Epithelial cell of prostate (primary cell): ENCODE measurements around the gene SEPTIN10.

ENCODE experiments used
- DNase-seq: peaks from one replicate; pipeline ENCODE4 v3.0.0-alpha.2; 2011; ENCODE audit warnings: low read depth, low spot score
- H3K27ac ChIP-seq: fragments of 450-650 bp; 2 replicates; pipeline ENCODE4 v1.5.1; 2017; ENCODE audit warnings: mild to moderate bottlenecking

Gene SEPTIN10

GRCh38 chr2:109526442-109526970, 87.3 kb downstream of the SEPTIN10 start:
- DNase-seq: no peak
- H3K27ac ChIP-seq: no peak overlapping the region

- DNase-seq: no peak
- no peak overlapping the region for H3K27ac ChIP-seq
Measured at GRCh38 chr2:109525836-109526235, 87.9 kb downstream of the SEPTIN10 start.

DNA sequence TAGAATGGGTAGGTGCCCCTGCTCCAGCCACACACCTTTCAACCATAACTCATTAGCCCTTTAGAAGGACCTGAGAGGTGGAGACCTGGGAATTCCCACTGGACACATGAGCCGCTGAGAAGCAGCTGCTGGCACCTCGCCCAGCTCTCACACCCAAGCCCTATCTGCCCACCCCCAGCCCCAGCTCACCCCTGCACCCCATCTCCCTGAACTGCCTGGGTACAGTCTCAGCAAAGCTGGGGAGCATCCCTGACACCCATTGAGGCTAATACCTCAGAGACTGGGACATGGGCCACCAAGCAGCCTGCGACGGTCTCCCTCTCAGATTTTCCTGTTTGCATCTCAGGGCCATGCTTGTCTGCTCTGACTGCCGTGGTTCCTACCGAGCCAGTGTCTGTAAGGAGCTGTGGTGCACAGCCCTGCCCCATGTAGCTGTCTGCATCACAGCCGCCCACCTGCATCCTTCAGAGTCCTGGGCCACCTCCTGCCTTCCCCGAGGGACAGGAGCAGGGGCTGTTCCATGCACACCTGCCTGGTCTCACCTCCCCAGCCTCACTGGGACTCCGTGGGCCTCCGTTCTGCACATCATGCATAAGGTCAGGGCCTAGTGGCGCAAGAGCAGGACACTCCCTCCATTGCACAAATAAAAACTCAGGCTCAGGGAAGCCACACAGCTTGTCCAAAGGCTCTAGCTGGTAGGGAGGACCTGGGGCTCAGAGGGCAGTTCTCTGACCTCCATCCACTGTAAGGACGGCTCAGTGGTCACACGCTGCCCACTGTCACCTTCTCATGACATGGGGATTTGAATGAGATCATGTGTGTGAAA, 90.0 kb downstream of the SEPTIN10 start:
- H3K27ac ChIP-seq: no peak overlapping the region
- DNase-seq: no peak

- no peak overlapping the region for H3K27ac ChIP-seq
- no peak for DNase-seq
Measured at GRCh38 chr2:109523121-109523520, 90.6 kb downstream of the SEPTIN10 start.

DNA sequence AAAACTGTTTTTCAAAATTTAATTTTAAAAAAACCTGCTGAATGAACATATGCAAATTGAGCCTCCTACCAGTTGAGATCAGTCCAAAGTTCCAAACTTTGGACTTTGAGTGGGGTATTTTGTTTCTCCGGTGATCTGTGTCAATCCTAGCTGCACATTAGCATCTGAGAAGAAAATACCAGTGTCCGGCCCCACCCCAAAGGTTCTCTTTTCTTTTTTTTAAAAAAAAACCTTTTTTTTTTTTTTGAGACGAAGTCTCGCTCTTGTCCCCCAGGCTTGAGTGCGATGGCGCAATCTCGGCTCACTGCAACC, 91.7 kb downstream of the SEPTIN10 start:
- H3K27ac ChIP-seq: no peak overlapping the region
- DNase-seq: no peak

DNA sequence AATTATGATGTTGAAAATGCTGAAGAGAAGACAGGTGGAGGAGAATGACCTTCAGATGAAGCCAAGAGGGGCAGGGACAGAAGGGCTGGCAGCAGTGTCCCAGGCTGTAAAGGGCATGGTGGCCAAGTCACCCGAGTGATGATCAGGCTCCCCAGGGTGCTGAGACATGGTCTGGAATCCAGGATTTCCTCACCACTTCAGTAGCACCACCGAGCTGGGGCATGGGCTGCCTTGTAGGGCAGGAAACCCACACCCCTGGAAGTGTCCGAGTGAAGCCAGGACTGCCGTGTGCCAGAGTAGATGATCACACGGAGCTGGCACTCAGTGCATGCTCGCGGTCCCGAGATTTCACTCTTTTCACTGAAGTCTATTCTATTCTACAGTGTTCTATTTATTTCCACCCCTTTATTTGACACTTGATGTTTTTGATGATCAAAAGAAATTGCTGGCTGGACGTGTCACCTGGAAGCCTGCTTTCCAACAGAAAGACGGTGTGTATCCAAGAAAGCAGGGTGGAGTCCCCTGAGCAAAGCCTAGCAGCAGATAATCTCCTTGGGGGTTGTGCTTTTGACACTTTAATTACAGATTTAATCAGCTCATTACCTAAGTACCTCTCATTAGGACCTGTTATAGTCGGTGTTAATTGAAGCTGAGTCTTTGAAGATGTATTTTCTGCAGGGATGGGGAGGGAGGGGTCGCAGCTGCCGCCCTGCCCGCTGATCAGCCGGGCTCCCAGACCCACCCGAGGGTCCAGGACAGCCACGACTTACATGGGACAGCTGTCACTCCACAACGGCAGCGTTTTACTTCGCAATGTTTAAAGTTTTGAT, 92.3 kb downstream of the SEPTIN10 start:
- no peak for DNase-seq

DNA sequence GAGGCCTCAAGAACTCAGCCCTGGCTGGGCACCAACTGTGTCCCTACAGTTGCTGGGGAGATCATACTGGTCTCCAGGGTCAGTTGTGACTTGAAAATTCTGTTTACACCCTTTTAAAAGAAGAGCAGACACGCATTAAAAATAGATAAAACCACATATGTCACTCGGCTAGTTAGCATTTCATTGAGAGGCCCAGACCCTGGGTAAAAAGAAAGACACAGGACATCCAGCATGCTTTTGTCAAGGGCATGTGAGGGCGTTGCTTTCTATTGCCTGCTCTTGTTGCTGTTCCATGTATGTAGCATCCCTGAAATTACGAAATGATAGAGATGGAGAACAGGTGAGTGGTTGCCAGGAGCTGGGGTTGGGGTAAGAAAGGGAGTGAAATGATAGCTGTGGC, 94.3 kb downstream of the SEPTIN10 start:
- H3K27ac ChIP-seq: no peak overlapping the region
- no peak for DNase-seq

More for the DNA sequence above, 92.3 kb downstream of the SEPTIN10 start:
- no peak overlapping the region for H3K27ac ChIP-seq

GRCh38 chr2:109517118-109517889, 96.5 kb downstream of the SEPTIN10 start:
- no peak for DNase-seq
- H3K27ac ChIP-seq: no peak overlapping the region

DNA sequence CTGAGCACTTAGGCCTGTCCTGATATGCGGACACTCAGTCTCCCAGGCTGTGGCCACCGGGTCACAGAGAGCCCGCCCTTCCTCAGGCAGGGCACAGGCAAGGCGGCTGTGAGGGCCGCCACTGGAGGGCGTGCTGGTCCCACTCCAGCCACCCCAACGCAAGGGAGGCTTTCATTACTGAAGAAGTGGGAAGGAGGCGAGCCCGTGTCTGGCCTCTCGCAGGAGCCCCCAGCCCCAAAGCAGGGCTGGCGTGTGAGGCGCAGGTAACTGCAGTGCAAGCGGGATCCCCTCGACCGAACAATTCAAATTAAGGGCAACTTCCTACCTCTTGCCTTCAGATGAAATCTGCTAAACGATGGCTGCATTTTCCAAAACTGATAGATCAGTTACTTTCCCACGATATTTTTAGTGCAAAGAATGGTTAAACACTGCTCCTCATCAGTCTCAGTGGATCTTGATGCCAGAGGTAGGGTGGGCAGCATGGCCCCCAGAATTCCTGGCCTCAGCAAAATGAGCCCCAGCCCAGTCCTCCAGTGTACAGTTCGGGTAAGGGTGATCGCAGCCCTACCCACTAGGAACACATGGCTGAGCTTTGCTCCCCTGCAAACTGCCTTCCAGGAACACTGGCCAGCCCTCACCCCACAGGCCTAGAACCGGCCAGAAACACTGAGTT, 97.2 kb downstream of the SEPTIN10 start:
- no peak for DNase-seq
- H3K27ac ChIP-seq: no peak overlapping the region

GRCh38 chr2:109514857-109515256, 98.9 kb downstream of the SEPTIN10 start:
- H3K27ac ChIP-seq: no peak overlapping the region
- DNase-seq: no peak

DNA sequence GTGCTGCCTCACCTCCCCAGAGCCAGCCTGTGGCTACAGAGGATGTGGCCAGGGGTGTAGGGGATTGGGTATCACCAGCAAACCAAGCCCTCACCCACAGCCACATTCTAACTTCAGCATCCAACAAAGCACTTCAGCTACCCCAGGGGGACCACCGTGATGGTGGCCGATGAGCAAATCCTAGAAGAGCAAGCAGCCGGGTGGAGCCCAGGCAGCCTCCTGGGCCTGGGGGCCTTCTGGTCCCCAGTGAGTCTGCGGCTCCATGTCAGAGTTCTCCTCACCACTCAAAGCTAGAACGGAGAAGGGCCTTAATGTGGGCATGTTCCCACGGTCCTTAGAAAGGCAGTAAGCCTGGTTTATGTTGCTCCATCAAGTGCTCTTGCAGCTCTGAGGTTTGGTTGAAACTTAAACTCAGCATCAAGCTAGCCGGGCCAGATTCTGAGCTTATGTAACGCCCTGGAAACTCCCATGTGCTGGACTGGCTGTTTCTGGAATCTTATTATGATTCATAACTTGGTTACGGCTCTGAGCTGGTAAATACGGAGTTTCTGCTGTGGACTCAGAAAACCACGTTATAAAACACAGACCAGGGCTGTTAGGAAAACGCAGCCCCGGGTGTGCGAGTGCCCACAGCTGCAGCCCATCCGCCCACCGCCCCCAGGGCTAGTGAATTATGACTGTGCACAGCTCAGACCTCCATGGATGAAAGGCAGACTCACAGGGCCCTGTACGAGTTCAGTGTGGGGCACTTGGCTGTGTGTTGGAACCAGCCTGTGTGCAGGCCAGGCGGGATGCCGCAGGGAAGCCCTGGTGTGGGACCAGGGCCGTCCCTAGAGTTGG, 99.8 kb downstream of the SEPTIN10 start:
- peak overlapping the region; percentile 0 for H3K27ac ChIP-seq
- DNase-seq: peak; percentile 56

GRCh38 chr2:109513230-109513629, 100.5 kb downstream of the SEPTIN10 start:
- no peak overlapping the region for H3K27ac ChIP-seq
- DNase-seq: no peak

GRCh38 chr2:109512076-109512475, 101.7 kb downstream of the SEPTIN10 start:
- no peak overlapping the region for H3K27ac ChIP-seq
- DNase-seq: no peak

DNA sequence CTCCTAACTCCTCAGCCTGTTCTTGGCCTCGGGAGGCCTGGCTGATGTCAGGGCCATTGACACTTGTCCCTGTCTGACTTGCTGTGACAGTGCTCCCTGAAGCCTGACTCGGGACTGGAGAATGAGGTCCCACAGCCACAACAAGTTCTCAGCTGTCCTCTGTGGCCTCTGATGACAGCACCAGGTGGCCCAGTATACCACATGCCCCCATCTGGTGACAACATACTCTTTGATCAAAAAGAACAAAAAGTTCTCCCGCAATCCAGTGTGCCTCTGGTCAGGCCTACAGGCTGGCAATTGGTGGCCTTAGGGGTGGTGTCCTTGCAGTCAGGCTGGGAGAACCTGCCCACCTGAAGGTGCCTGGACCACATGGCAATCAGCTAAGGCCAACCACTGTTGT, 102.6 kb downstream of the SEPTIN10 start:
- DNase-seq: no peak

GRCh38 chr2:109510136-109511028, 103.4 kb downstream of the SEPTIN10 start:
- H3K27ac ChIP-seq: no peak overlapping the region
- peak; percentile 24 for DNase-seq

More for the DNA sequence above, 102.6 kb downstream of the SEPTIN10 start:
- H3K27ac ChIP-seq: no peak overlapping the region

DNA sequence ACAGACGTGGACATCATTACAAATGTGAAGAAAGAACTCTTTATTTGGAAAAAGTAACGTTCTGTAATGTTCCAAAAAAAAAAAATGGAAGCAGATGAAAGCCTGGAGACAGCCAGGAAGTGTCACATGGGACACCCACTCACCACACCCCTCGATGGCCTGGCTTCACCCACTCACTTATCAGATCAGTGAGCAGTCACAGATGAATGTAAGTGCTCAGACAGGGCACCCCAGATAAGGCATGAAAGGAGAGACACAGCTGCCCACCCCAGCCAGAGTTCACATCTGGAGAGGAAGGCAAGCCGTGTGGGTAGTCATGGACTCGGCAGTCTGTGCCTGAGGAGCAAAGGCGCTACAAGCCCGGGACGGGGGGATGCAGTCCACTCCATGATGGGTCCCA, 105.2 kb downstream of the SEPTIN10 start:
- no peak overlapping the region for H3K27ac ChIP-seq
- DNase-seq: no peak

GRCh38 chr2:109507828-109508227, 105.9 kb downstream of the SEPTIN10 start:
- DNase-seq: no peak
- H3K27ac ChIP-seq: no peak overlapping the region

- H3K27ac ChIP-seq: no peak overlapping the region
Measured at GRCh38 chr2:109507217-109507616, 106.5 kb downstream of the SEPTIN10 start.

More at GRCh38 chr2:109507217-109507616, 106.5 kb downstream of the SEPTIN10 start:
- DNase-seq: no peak
